Parathyroid adenoma (tissue), 2 donors: ENCODE results near the gene QRICH2.
"Not testable (repeated sequence)": the region's sequence is repeated elsewhere in the genome, so short reads cannot be mapped to it uniquely, and the experiment has no call there.

Experiments
- H2AFZ ChIP-seq: fragments of 300-600 bp; sonication (generic); one replicate; pipeline ENCODE4 v1.7.0; 2017; ENCODE audit warnings: antibody characterized with exemption, mild to moderate bottlenecking
- H3K27ac ChIP-seq: fragments of 300-600 bp; sonication (generic); one replicate; pipeline ENCODE4 v1.7.0; 2017
- H3K27me3 ChIP-seq: fragments of 300-600 bp; sonication (generic); one replicate; pipeline ENCODE4 v1.7.0; 2017; ENCODE audit warnings: low read length; ENCODE audit not compliant: control insufficient read depth, insufficient read depth
- H3K36me3 ChIP-seq: fragments of 300-600 bp; sonication (generic); one replicate; pipeline ENCODE4 v1.7.0; 2017; ENCODE audit warnings: low read length; ENCODE audit not compliant: control insufficient read depth, insufficient read depth
- H3K4me1 ChIP-seq: fragments of 300-600 bp; sonication (generic); one replicate; pipeline ENCODE4 v1.7.0; 2017; ENCODE audit warnings: control low read depth
- H3K4me2 ChIP-seq: fragments of 300-600 bp; sonication (generic); one replicate; pipeline ENCODE4 v1.7.0; 2017; ENCODE audit warnings: low read length
- H3K4me3 ChIP-seq: fragments of 300-600 bp; sonication (generic); one replicate; pipeline ENCODE4 v1.7.0; 2017; ENCODE audit warnings: low read depth, low read length
- H3K79me2 ChIP-seq: fragments of 300-600 bp; sonication (generic); one replicate; pipeline ENCODE4 v1.7.0; 2017; ENCODE audit warnings: control low read depth
- H3K9ac ChIP-seq: fragments of 300-600 bp; sonication (generic); one replicate; pipeline ENCODE4 v1.7.0; 2017; ENCODE audit warnings: mild to moderate bottlenecking
- H3K9me3 ChIP-seq: fragments of 300-600 bp; sonication (generic); one replicate; pipeline ENCODE4 v1.7.0; 2017; ENCODE audit warnings: low read length; ENCODE audit not compliant: control insufficient read depth
- TF ChIP-seq, protein P1 (sequence below): fragments of 300-600 bp; sonication (generic); IDR thresholded peaks from one replicate; pipeline ENCODE4 v1.7.0; 2017; ENCODE audit warnings: antibody characterized with exemption, mild to moderate bottlenecking
- donor health status: primary hyperparathyroidism.

The QRICH2 gene

DNA sequence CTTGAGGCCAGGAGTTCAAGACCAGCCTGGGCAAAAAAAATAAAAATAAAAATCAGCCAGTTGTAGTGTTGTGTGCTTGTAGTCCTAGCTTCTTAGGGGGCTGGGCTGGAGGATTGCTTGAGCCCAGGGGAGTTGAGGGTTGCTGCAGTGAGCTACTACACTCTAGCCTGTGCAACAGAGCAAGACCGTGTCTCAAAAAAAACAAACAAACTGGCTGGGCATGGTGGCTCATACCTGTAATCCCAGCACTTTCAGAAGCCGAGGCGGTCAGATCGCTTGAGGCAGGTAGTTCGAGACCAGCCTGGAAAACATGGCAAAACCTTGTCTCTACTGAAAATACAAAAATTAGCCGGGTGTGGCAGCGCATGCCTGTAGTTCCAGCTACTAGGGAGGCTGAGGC lies 47.9 kb downstream of the QRICH2 start:
- TF ChIP-seq, protein P1, sequence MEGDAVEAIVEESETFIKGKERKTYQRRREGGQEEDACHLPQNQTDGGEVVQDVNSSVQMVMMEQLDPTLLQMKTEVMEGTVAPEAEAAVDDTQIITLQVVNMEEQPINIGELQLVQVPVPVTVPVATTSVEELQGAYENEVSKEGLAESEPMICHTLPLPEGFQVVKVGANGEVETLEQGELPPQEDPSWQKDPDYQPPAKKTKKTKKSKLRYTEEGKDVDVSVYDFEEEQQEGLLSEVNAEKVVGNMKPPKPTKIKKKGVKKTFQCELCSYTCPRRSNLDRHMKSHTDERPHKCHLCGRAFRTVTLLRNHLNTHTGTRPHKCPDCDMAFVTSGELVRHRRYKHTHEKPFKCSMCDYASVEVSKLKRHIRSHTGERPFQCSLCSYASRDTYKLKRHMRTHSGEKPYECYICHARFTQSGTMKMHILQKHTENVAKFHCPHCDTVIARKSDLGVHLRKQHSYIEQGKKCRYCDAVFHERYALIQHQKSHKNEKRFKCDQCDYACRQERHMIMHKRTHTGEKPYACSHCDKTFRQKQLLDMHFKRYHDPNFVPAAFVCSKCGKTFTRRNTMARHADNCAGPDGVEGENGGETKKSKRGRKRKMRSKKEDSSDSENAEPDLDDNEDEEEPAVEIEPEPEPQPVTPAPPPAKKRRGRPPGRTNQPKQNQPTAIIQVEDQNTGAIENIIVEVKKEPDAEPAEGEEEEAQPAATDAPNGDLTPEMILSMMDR, result no peak
- Histone ChIP-seq H2AFZ (no peak overlapping the region), H3K4me3 (no peak overlapping the region), H3K9ac (no peak overlapping the region), H3K27ac (no peak overlapping the region), H3K27me3 (no peaks in the 10 kb centered on the region), H3K9me3 (no peaks in the 10 kb centered on the region), H3K4me1 (peaks cover 16% of the 10 kb centered on the region), H3K36me3 (no peaks in the 10 kb centered on the region), H3K4me2 (no peak overlapping the region), H3K79me2 (no peaks in the 10 kb centered on the region)

DNA sequence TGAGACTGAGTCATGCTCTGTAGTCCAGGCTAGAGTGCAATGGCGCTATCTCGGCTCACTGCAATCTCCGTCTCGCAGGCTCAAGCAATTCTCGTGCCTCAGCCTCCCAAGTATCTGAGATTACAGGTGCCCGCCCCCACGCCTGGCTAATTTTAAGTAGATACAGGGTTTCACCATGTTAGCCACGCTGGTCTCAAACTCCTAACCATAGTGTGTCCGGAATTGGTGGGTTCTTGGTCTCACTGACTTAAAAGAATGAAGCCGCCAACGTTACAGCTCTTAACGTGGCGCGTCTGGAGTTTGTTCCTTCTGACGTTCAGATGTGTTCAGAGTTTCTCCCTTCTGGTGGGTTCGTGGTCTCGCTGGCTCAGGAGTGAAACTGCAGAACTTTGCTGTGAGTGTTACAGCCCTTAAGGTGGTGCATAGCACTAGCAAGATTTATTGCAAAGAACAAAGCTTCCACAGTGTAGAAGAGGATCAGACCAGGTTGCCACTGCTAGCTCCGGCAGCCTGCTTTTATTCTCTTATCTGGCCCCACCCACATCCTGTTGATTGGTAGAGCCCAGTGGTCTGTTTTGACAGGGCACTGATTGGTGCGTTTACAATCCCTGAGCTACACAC lies 51.5 kb downstream of the QRICH2 start:
- H3K27ac ChIP-seq, H3K4me1 ChIP-seq, H3K36me3 ChIP-seq, H3K9me3 ChIP-seq, H3K4me2 ChIP-seq, H3K27me3 ChIP-seq, H3K4me3 ChIP-seq, H3K9ac ChIP-seq, H2AFZ ChIP-seq, H3K79me2 ChIP-seq: not testable (repeated sequence)

- H2AFZ ChIP-seq, result no peak overlapping the region
- no peak overlapping the region for H3K4me3 ChIP-seq
- no peak overlapping the region for H3K9ac ChIP-seq
- TF ChIP-seq, protein P1, result no peak
- H3K4me1 ChIP-seq, result no peaks in the 10 kb centered on the region
- H3K9me3 ChIP-seq, result no peaks in the 10 kb centered on the region
- H3K36me3 ChIP-seq, result no peaks in the 10 kb centered on the region
- H3K27ac ChIP-seq, result no peak overlapping the region
- H3K79me2 ChIP-seq, result no peaks in the 10 kb centered on the region
- no peak overlapping the region for H3K4me2 ChIP-seq
- H3K27me3 ChIP-seq, result no peaks in the 10 kb centered on the region
Observed at GRCh38 chr17:76255801-76256429, 52.2 kb downstream of the QRICH2 start.

- H3K4me3 ChIP-seq, result no peak overlapping the region
- H3K4me2 ChIP-seq, result no peak overlapping the region
- no peak overlapping the region for H3K9ac ChIP-seq
- no peaks in the 10 kb centered on the region for H3K79me2 ChIP-seq
- H3K27me3 ChIP-seq, result no peaks in the 10 kb centered on the region
- no peak overlapping the region for H2AFZ ChIP-seq
- TF ChIP-seq, protein P1, result no peak
- no peak overlapping the region for H3K27ac ChIP-seq
- no peaks in the 10 kb centered on the region for H3K4me1 ChIP-seq
- no peaks in the 10 kb centered on the region for H3K9me3 ChIP-seq
- H3K36me3 ChIP-seq, result no peaks in the 10 kb centered on the region
Observed at GRCh38 chr17:76254275-76254674, 53.8 kb downstream of the QRICH2 start.

- TF ChIP-seq, protein P1, result no peak
- no peaks in the 10 kb centered on the region for H3K27me3 ChIP-seq
- no peak overlapping the region for H3K9ac ChIP-seq
- no peaks in the 10 kb centered on the region for H3K79me2 ChIP-seq
- H3K36me3 ChIP-seq, result no peaks in the 10 kb centered on the region
- no peak overlapping the region for H3K27ac ChIP-seq
- no peaks in the 10 kb centered on the region for H3K4me1 ChIP-seq
- H3K4me3 ChIP-seq, result no peak overlapping the region
- no peak overlapping the region for H2AFZ ChIP-seq
- no peak overlapping the region for H3K4me2 ChIP-seq
- no peaks in the 10 kb centered on the region for H3K9me3 ChIP-seq
Observed at GRCh38 chr17:76253841-76254240, 54.2 kb downstream of the QRICH2 start.

GRCh38 chr17:76252967-76253766 lies 54.9 kb downstream of the QRICH2 start:
- not testable (repeated sequence) for H3K79me2 ChIP-seq, H3K4me1 ChIP-seq, H3K27ac ChIP-seq, H3K4me2 ChIP-seq, H3K27me3 ChIP-seq, H3K9me3 ChIP-seq, H3K4me3 ChIP-seq, H3K9ac ChIP-seq, H2AFZ ChIP-seq, H3K36me3 ChIP-seq
